MM.1S (cell line): ENCODE data around the gene NHLRC4.

Experiments used
- DNase-seq: peaks from one replicate; pipeline ENCODE4 v3.0.0-alpha.2; 2015
- H2AFZ ChIP-seq: fragments of 300-600 bp; sonication (generic); 2 replicates; pipeline ENCODE4 v1.6.0; 2016; ENCODE audit warnings: antibody characterized with exemption, low read length
- H3F3A ChIP-seq: fragments of 300-600 bp; sonication (generic); 2 replicates; pipeline ENCODE4 v1.6.1; 2016; ENCODE audit warnings: mild to moderate bottlenecking, antibody characterized with exemption, low read length, moderate library complexity, mixed read lengths; ENCODE audit not compliant: insufficient read depth
- H3K27ac ChIP-seq: fragments of 300-600 bp; sonication (generic); 2 replicates; pipeline ENCODE4 v1.5.1; 2016; ENCODE audit warnings: mild to moderate bottlenecking, low read length
- H3K27me3 ChIP-seq: fragments of 300-600 bp; sonication (generic); replicated peaks from 2 replicates; pipeline ENCODE4 v1.6.0; 2016; ENCODE audit warnings: low read length; ENCODE audit not compliant: insufficient read depth
- H3K36me3 ChIP-seq: fragments of 300-600 bp; sonication (generic); replicated peaks from 2 replicates; pipeline ENCODE4 v1.6.1; 2016; ENCODE audit warnings: mild to moderate bottlenecking, low read length, mixed read lengths; ENCODE audit not compliant: insufficient read depth
- H3K4me1 ChIP-seq: fragments of 300-600 bp; sonication (generic); 2 replicates; pipeline ENCODE4 v1.6.1; 2016; ENCODE audit warnings: low read length, mixed read lengths
- H3K4me2 ChIP-seq: fragments of 300-600 bp; sonication (generic); 2 replicates; pipeline ENCODE4 v1.6.0; 2016; ENCODE audit warnings: low read depth, low read length
- H3K4me3 ChIP-seq: fragments of 300-600 bp; sonication (generic); 2 replicates; pipeline ENCODE4 v1.5.1; 2016; ENCODE audit warnings: low read length, mixed read lengths
- H3K79me2 ChIP-seq: fragments of 300-600 bp; sonication (generic); 2 replicates; pipeline ENCODE4 v1.6.1; 2016; ENCODE audit warnings: mixed run types, low read length, mixed read lengths
- H3K9ac ChIP-seq: fragments of 300-600 bp; sonication (generic); 2 replicates; pipeline ENCODE4 v1.6.1; 2016; ENCODE audit warnings: low read length, mixed read lengths
- H3K9me2 ChIP-seq: fragments of 300-600 bp; sonication (generic); replicated peaks from 2 replicates; pipeline ENCODE4 v1.6.1; 2016; ENCODE audit warnings: mild to moderate bottlenecking, low read length, mixed read lengths; ENCODE audit not compliant: insufficient read depth
- H3K9me3 ChIP-seq: fragments of 300-600 bp; sonication (generic); replicated peaks from 2 replicates; pipeline ENCODE4 v1.6.1; 2016; ENCODE audit warnings: mild to moderate bottlenecking, low read length, mixed read lengths; ENCODE audit not compliant: insufficient read depth
- H4K20me1 ChIP-seq: fragments of 300-600 bp; sonication (generic); 2 replicates; pipeline ENCODE4 v1.6.1; 2016; ENCODE audit warnings: mild to moderate bottlenecking, low read length, moderate library complexity, mixed read lengths; ENCODE audit not compliant: insufficient read depth
- EZH2 ChIP-seq: fragments of 300-600 bp; sonication (generic); optimal IDR thresholded peaks from 2 replicates; pipeline ENCODE3; 2017; ENCODE audit warnings: low read depth, mild to moderate bottlenecking, antibody characterized with exemption, low read length, mixed read lengths
- EZH2phosphoT487 ChIP-seq: fragments of 300-600 bp; sonication (generic); IDR thresholded peaks from 2 replicates; pipeline ENCODE4 v1.6.1; 2018; ENCODE audit warnings: antibody characterized with exemption, low read length
- TF ChIP-seq, protein P1 (sequence below): fragments of 300-600 bp; sonication (generic); IDR thresholded peaks from 2 replicates; pipeline ENCODE4 v1.5.1; 2016; ENCODE audit warnings: antibody characterized with exemption, low read length, mixed read lengths

NHLRC4 gene

DNA sequence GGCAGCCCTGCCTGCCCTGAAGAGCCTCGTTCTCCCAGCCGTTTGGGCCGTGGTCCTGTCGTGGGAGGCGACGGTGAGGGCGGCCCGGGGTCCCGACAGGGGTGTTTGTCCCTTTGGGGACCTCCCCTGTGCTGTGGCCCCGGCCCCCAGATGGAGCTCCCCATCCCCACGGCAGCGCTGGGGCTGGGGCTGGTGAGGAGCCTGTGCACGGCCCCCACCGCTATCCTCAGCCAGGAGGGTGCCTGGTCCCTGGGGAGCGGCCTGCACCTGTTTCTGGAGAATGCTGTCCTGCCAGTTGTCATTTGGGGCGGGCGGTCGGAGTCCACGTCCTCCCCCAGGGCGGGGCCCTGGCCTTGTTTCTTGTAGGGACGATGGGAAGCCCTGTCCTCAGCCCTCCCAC lies 32.7 kb upstream of the NHLRC4 start:
- H4K20me1 ChIP-seq = peaks cover 6% of the 10 kb centered on the region; the same call in 1 of the 2 replicates
- no peak overlapping the region for H3K9ac ChIP-seq
- H3K27ac ChIP-seq = no peak overlapping the region
- no peaks in the 10 kb centered on the region for H3F3A ChIP-seq
- H3K9me2 ChIP-seq = no peaks in the 10 kb centered on the region
- no peak for TF ChIP-seq EZH2
- TF ChIP-seq, protein P1, sequence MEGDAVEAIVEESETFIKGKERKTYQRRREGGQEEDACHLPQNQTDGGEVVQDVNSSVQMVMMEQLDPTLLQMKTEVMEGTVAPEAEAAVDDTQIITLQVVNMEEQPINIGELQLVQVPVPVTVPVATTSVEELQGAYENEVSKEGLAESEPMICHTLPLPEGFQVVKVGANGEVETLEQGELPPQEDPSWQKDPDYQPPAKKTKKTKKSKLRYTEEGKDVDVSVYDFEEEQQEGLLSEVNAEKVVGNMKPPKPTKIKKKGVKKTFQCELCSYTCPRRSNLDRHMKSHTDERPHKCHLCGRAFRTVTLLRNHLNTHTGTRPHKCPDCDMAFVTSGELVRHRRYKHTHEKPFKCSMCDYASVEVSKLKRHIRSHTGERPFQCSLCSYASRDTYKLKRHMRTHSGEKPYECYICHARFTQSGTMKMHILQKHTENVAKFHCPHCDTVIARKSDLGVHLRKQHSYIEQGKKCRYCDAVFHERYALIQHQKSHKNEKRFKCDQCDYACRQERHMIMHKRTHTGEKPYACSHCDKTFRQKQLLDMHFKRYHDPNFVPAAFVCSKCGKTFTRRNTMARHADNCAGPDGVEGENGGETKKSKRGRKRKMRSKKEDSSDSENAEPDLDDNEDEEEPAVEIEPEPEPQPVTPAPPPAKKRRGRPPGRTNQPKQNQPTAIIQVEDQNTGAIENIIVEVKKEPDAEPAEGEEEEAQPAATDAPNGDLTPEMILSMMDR = no peak
- no peak for TF ChIP-seq EZH2phosphoT487
- no peak overlapping the region for H3K4me3 ChIP-seq
- H2AFZ ChIP-seq = no peak overlapping the region
- DNase-seq = no peak
- H3K36me3 ChIP-seq = no peaks in the 10 kb centered on the region
- no peak overlapping the region for H3K4me2 ChIP-seq
- no peaks in the 10 kb centered on the region; the same call in 1 of the 2 replicates for H3K4me1 ChIP-seq
- no peaks in the 10 kb centered on the region for H3K9me3 ChIP-seq
- H3K79me2 ChIP-seq = peaks cover 95% of the 10 kb centered on the region
- no peaks in the 10 kb centered on the region for H3K27me3 ChIP-seq

DNA sequence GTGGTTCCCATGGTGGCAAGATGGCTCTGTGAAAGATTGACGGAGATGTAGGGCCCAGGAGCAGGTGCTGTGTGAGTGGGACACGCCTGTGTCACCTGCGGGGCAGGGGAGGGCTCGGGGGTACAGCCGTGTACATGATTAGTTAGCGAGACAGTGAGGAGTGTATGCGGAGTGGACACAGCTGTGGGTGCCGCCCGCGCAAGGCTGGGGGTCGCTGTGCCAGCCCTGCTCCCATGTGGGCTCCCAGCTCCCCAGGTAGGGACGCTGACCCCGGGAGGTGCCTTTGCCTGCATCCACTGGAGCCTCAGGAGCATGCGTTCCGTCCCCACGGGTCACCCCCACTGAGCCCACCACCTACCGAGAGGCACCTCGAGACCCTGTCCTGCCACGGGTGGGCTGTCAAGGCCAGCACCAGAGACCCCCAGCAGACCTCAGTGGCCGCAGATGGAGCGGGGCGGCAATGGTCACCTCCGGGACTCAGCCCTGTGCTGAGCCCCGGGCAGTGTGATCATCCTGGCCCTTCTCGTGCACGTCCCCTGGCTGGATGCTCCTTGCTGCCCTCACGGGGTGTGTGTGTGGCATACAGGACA lies 31.9 kb upstream of the NHLRC4 start:
- H3K27me3 ChIP-seq = no peaks in the 10 kb centered on the region
- H3F3A ChIP-seq = no peaks in the 10 kb centered on the region
- no peak overlapping the region for H3K4me3 ChIP-seq
- no peak for DNase-seq
- no peak overlapping the region for H3K9ac ChIP-seq
- no peak overlapping the region for H3K27ac ChIP-seq
- TF ChIP-seq, protein P1 = no peak
- TF ChIP-seq EZH2phosphoT487 (no peak), EZH2 (no peak)
- no peaks in the 10 kb centered on the region for H3K4me1 ChIP-seq
- H3K9me3 ChIP-seq = no peaks in the 10 kb centered on the region
- no peaks in the 10 kb centered on the region for H3K36me3 ChIP-seq
- H4K20me1 ChIP-seq = no peaks in the 10 kb centered on the region
- H2AFZ ChIP-seq = no peak overlapping the region
- peaks cover 95% of the 10 kb centered on the region for H3K79me2 ChIP-seq
- H3K9me2 ChIP-seq = no peaks in the 10 kb centered on the region
- H3K4me2 ChIP-seq = no peak overlapping the region

DNA sequence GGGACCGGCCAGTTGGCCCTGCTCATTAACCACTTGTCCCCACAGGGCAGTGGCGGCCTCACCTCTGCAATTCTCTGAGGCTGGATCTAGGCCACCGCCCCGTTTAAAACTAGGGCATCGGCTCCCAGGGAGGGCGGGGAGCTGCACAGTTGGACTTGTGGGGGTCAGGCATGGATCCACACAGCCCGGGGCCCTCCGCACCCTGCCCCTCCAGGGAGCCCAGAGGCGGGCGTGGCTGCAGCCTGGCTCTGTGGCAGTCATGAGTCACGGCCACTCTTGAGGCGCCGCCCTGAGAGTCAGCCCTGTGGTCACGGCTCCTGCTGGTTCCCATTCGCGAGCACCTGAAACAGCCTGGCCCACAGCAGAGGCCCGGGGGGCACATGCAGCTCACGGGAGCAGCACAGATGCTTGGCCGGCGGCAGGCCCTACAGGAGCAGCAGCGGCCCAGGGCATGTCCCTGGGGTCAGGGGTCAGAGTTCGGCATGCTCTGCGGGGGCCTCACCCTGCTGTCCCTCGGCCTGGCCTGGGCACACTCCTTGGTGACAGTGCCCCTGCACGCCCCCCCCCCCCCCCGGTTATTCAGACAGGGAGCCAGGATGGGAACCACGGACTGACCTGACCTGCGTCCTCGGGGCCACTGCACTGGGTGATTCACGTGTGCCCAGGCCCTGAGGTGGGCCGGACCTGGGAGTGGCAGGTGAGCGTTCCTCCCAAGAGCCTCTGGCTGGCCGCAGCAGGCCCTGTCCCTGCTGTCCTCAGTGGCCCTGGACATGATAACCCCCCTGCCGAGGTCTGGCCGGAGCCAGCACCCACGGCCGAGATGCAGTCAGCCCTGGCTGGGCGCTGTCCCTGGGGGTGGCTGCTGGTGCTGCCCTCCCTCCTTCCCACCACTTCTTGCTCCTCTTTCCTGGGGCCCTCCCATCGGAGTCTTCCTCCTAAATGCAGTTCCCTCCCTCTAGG lies 31.1 kb upstream of the NHLRC4 start:
- no peak for TF ChIP-seq EZH2
- TF ChIP-seq, protein P1 = no peak
- no peaks in the 10 kb centered on the region for H3K4me1 ChIP-seq
- H3K36me3 ChIP-seq = no peaks in the 10 kb centered on the region
- H3K4me2 ChIP-seq = no peak overlapping the region
- no peaks in the 10 kb centered on the region for H4K20me1 ChIP-seq
- no peaks in the 10 kb centered on the region for H3F3A ChIP-seq
- H3K4me3 ChIP-seq = no peak overlapping the region
- no peak overlapping the region for H2AFZ ChIP-seq
- H3K9me2 ChIP-seq = no peaks in the 10 kb centered on the region
- no peaks in the 10 kb centered on the region for H3K27me3 ChIP-seq
- H3K79me2 ChIP-seq = peaks cover 94% of the 10 kb centered on the region
- H3K9ac ChIP-seq = no peak overlapping the region
- no peaks in the 10 kb centered on the region for H3K9me3 ChIP-seq
- no peak for DNase-seq
- H3K27ac ChIP-seq = no peak overlapping the region
